NAMALWA (cell line): ENCODE data around the gene CEP95.
"Not testable (repeated sequence)": the region's sequence is repeated elsewhere in the genome, so short reads cannot be mapped to it uniquely, and the experiment has no call there.

Source experiments
- DNase-seq: peaks from one replicate; pipeline ENCODE4 v3.0.0-alpha.2; 2015; ENCODE audit warnings: low spot score

Gene CEP95

GRCh38 chr17:64506576-64507412 is at the start of gene CEP95:
Gene CEP95 (plus strand): TSS chr17:64506977. CDS start chr17:64507098, 121 bp downstream.
- DNase-seq, result peak; percentile 96

GRCh38 chr17:64457156-64457555 is 49.6 kb upstream of the CEP95 start:
- DNase-seq, result no peak

- no peak for DNase-seq
Observed at GRCh38 chr17:64458756-64459155, 48.0 kb upstream of the CEP95 start.

- DNase-seq, result no peak
Observed at GRCh38 chr17:64459284-64459747, 47.5 kb upstream of the CEP95 start.

- DNase-seq, result not testable (repeated sequence)
Observed at GRCh38 chr17:64459818-64460217, 47.0 kb upstream of the CEP95 start.

GRCh38 chr17:64460955-64461354 is 45.8 kb upstream of the CEP95 start:
- DNase-seq, result no peak

GRCh38 chr17:64461788-64462187 is 45.0 kb upstream of the CEP95 start:
- DNase-seq, result no peak

- no peak for DNase-seq
Observed at GRCh38 chr17:64466019-64466735, 40.6 kb upstream of the CEP95 start.

- DNase-seq, result not testable (repeated sequence)
Observed at GRCh38 chr17:64466834-64467233, 39.9 kb upstream of the CEP95 start.

- no peak for DNase-seq
Observed at GRCh38 chr17:64470625-64471024, 36.2 kb upstream of the CEP95 start.

GRCh38 chr17:64471440-64471839 is 35.3 kb upstream of the CEP95 start:
- no peak for DNase-seq

- DNase-seq, result no peak
Observed at GRCh38 chr17:64472564-64472963, 34.2 kb upstream of the CEP95 start.

GRCh38 chr17:64477849-64478248 is 28.9 kb upstream of the CEP95 start:
- no peak for DNase-seq

GRCh38 chr17:64480951-64481350 is 25.8 kb upstream of the CEP95 start:
- no peak for DNase-seq

- DNase-seq, result no peak
Observed at GRCh38 chr17:64484380-64484779, 22.4 kb upstream of the CEP95 start.

GRCh38 chr17:64488301-64488700 is 18.5 kb upstream of the CEP95 start:
- no peak for DNase-seq

GRCh38 chr17:64491034-64491860 is 15.5 kb upstream of the CEP95 start:
- peak; percentile 66 for DNase-seq

GRCh38 chr17:64491994-64492393 is 14.8 kb upstream of the CEP95 start:
- no peak for DNase-seq

- DNase-seq, result peak; percentile 80
Observed at GRCh38 chr17:64492481-64493109, 14.2 kb upstream of the CEP95 start.

- DNase-seq, result no peak
Observed at GRCh38 chr17:64494121-64494520, 12.7 kb upstream of the CEP95 start.

- not testable (repeated sequence) for DNase-seq
Observed at GRCh38 chr17:64495300-64495699, 11.5 kb upstream of the CEP95 start.

- DNase-seq, result no peak
Observed at GRCh38 chr17:64496348-64496785, 10.4 kb upstream of the CEP95 start.
